Mesothelial cell of epicardium (in vitro differentiated cells): ENCODE measurements around the gene KCNK16. TPM values are rescaled to one million over a fixed set of nuclear protein-coding genes. Genes with fewer than 3 reads are reported as not detected.

Source experiments
- DNase-seq, 2 experiments: peaks; one replicate each; pipeline ENCODE4 v3.0.0; 2021; ENCODE audit warnings: low spot score in 2 of 2; ENCODE audit not compliant: unreplicated experiment in 2 of 2
- H3K27ac Mint-ChIP-seq: 2 replicates; pipeline ENCODE4 v1.8.0; 2021; ENCODE audit warnings: mixed read lengths
- H3K27me3 Mint-ChIP-seq: 2 replicates; pipeline ENCODE4 v1.8.0; 2021; ENCODE audit warnings: low read depth, mixed read lengths
- H3K36me3 Mint-ChIP-seq: 2 replicates; pipeline ENCODE4 v1.8.0; 2021; ENCODE audit warnings: mixed read lengths
- H3K4me1 Mint-ChIP-seq: 2 replicates; pipeline ENCODE4 v1.8.0; 2021; ENCODE audit warnings: mixed read lengths
- H3K4me3 Mint-ChIP-seq: 2 replicates; pipeline ENCODE4 v1.8.0; 2021; ENCODE audit warnings: mild to moderate bottlenecking, moderate library complexity, mixed read lengths
- H3K9me3 Mint-ChIP-seq: 2 replicates; pipeline ENCODE4 v1.8.0; 2021; ENCODE audit warnings: mixed read lengths
- CTCF ChIP-seq: fragments of 200-600 bp; sonication (generic); IDR thresholded peaks from one replicate; pipeline ENCODE4 v1.5.0; 2021; ENCODE audit warnings: antibody characterized with exemption; ENCODE audit not compliant: unreplicated experiment
- total RNA-seq: library from RNA; stranded (reverse); gene quantifications from 3 replicates; pipeline ENCODE4 v1.2.1, GENCODE V29; 2021

The KCNK16 gene
- not detected in 3 replicates for total RNA-seq

DNA sequence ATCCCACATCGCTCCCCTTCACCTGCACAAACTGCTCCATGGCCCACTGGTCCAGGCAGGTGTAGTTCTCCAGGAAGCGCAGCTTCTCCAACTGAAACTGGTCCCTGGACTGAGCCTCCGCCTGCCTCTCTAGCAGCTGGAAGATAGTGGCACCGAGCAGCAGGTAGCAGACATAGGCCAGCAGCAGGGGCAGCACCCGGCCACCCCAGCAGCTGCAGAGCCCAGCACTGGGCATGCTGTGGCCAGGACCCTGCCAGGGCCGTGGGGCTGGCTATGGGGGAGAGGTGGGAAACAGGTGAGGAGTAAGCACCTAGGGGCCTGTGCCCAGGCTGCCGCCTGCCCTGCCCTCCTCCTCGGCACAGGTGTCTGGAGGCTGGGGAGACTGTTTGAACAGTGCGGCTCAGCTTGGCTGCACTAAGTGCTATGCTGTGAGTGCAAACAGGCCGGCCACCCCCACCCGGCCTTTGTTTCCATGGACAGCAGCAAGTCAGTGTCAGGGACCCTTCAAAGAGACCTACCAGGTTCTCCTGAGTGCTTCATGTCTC, at the start of gene KCNK16:
TSS of gene KCNK16 (minus strand) at position 397 of the 545 bp plus-strand sequence. CDS start at position 235, 162 bp downstream.
- no peaks in the 10 kb centered on the region for H3K4me1 Mint-ChIP-seq
- no peak for TF ChIP-seq CTCF
- no peak within 1 kb of the TSS for H3K27ac Mint-ChIP-seq
- DNase-seq = no peak
- peaks cover 90% of the 10 kb centered on the region for H3K27me3 Mint-ChIP-seq
- H3K4me3 Mint-ChIP-seq = no peak within 1 kb of the TSS
- H3K9me3 Mint-ChIP-seq = peaks cover 5% of the 10 kb centered on the region
- no peaks in the 10 kb centered on the region for H3K36me3 Mint-ChIP-seq

DNA sequence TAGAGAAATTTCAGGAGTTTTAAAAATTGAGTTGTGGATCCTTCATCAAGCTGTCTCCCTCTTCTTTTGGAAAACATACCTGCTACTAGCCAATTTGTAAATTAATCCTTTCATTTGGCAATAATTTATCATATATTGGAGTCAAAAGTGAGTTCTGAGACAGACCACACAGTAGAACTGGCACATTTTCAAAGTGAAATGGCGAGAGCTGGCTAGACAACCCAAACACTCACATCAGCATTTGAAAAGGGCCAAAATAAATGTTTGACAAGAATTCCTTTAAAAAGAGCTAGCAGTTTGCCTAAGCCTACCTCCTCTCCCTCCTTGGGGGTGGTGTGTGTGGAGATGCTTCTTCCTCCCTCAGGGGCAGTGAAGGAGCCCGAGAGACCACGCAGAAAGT, 47.9 kb upstream of the KCNK16 start:
- TF ChIP-seq CTCF = no peak
- peaks cover 6% of the 10 kb centered on the region for H3K4me1 Mint-ChIP-seq
- H3K4me3 Mint-ChIP-seq = no peak overlapping the region
- peaks cover 3% of the 10 kb centered on the region for H3K9me3 Mint-ChIP-seq
- H3K36me3 Mint-ChIP-seq = no peaks in the 10 kb centered on the region
- no peak overlapping the region for H3K27ac Mint-ChIP-seq
- DNase-seq = no peak
- peaks cover 19% of the 10 kb centered on the region for H3K27me3 Mint-ChIP-seq

DNA sequence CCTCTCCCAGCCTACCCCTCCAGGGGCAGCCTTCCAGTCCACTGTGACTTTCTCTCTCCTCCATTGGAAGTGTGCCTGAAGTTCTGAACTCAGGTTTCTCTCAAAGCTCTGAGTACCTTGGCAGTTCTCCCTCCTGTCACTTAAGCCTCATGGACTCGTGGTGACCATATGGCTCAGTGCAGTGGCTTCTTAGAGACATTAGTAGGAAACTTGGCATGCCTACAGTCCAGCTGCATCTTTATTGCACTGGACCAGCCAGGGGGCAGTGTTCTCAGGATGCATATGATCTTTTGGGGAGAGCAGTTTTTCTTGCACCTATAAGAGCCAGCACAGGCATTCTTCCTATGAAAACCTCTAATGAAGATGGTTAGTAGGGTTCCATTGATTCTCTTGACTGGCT, 47.5 kb upstream of the KCNK16 start:
- no peak for TF ChIP-seq CTCF
- Mint-ChIP-seq H3K9me3 (peaks cover 3% of the 10 kb centered on the region), H3K36me3 (no peaks in the 10 kb centered on the region), H3K4me3 (no peak overlapping the region), H3K27me3 (peaks cover 18% of the 10 kb centered on the region), H3K27ac (no peak overlapping the region), H3K4me1 (peaks cover 6% of the 10 kb centered on the region)
- no peak for DNase-seq

DNA sequence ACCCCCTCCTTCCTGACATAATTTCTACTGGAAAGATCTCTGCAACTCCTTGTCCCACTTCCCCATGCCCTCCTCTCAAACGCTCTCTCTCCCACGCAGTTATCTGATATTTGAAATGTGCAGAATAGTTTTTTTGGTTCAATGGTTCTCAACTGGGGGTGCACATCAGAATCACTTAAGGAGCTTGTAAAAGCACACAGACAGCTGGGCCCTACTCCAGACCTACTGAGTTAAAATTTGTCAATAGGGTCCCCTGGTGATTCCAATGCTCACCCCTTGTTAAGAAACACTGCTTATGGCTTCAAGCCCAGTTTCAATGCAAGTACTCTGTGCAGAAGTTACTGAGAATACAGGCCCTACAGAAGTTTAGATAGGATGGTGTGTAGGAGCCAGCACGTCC, 45.2 kb upstream of the KCNK16 start:
- peaks cover 3% of the 10 kb centered on the region for H3K9me3 Mint-ChIP-seq
- peaks cover 9% of the 10 kb centered on the region for H3K27me3 Mint-ChIP-seq
- no peak overlapping the region for H3K27ac Mint-ChIP-seq
- no peak overlapping the region for H3K4me3 Mint-ChIP-seq
- no peak for TF ChIP-seq CTCF
- H3K36me3 Mint-ChIP-seq = no peaks in the 10 kb centered on the region
- DNase-seq = no peak
- peaks cover 6% of the 10 kb centered on the region for H3K4me1 Mint-ChIP-seq

DNA sequence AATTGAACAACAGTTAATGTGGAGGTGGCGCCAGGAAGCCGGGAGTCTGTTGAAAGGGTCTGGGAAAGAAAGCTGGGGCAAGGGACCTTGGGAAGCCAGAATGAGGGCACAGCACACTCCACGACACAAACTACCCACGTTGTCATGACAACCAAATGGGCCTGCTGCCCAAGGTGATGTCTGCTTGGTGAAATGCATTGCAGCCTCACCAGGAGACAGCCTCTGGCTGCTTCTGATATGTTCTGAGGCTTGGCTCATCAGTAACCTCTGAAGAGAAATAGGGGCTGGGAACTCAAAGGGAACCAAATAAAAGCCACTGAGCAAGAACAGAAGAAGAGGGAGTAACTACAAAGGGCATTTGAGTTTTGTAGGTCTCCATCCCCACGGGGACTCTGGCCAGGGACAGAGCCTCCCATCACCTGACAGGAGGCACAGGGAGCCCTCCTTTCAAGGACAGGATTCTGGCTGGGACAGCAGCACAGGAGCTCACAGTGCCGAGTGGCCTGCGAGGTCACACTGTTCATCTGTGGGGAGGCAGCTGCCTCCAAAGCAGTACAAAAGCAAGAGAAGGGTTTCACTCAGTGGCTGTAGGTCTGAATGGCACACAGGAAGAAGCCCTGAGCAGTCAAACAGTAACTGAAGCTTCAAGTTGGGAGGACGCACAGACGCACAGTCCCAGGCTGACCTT, 44.6 kb upstream of the KCNK16 start:
- Mint-ChIP-seq H3K27me3 (peaks cover 8% of the 10 kb centered on the region), H3K36me3 (no peaks in the 10 kb centered on the region), H3K4me3 (no peak overlapping the region), H3K4me1 (peaks cover 6% of the 10 kb centered on the region), H3K27ac (no peak overlapping the region), H3K9me3 (peaks cover 3% of the 10 kb centered on the region)
- no peak for TF ChIP-seq CTCF
- no peak for DNase-seq
